HG02588 (cell line): ENCODE results near the gene SDK1.

Experiments
- ATAC-seq: cut with Tn5 transposase; IDR thresholded peaks from one replicate; pipeline ENCODE4 v1.9.1; 2021; ENCODE audit warnings: mild to moderate bottlenecking, moderate library complexity; ENCODE audit not compliant: unreplicated experiment

The SDK1 gene

GRCh38 chr7:3283130-3283704, 17.8 kb upstream of the SDK1 start:
- no peak for ATAC-seq

GRCh38 chr7:3285652-3286051, 15.4 kb upstream of the SDK1 start:
- no peak for ATAC-seq

GRCh38 chr7:3289996-3290395, 11.1 kb upstream of the SDK1 start:
- ATAC-seq: no peak

GRCh38 chr7:3292694-3293093, 8.4 kb upstream of the SDK1 start:
- ATAC-seq: no peak

GRCh38 chr7:3294432-3295100, 6.5 kb upstream of the SDK1 start:
- ATAC-seq: no peak

GRCh38 chr7:3297105-3297819, 3.8 kb upstream of the SDK1 start:
- no peak for ATAC-seq

GRCh38 chr7:3300221-3300650, 816 bp upstream of the SDK1 start:
- no peak for ATAC-seq

- ATAC-seq: peak; percentile 16
Measured at GRCh38 chr7:3301449-3301731, 338 bp downstream of the SDK1 start.

- ATAC-seq: no peak
Measured at GRCh38 chr7:3301831-3302618, 973 bp downstream of the SDK1 start.

- no peak for ATAC-seq
Measured at GRCh38 chr7:3302681-3303320, 1.7 kb downstream of the SDK1 start.

GRCh38 chr7:3304131-3304530, 3.1 kb downstream of the SDK1 start:
- no peak for ATAC-seq

GRCh38 chr7:3307435-3307834, 6.4 kb downstream of the SDK1 start:
- ATAC-seq: no peak

GRCh38 chr7:3309140-3309539, 8.1 kb downstream of the SDK1 start:
- no peak for ATAC-seq

- no peak for ATAC-seq
Measured at GRCh38 chr7:3309956-3310355, 8.9 kb downstream of the SDK1 start.

GRCh38 chr7:3310884-3311283, 9.8 kb downstream of the SDK1 start:
- no peak for ATAC-seq

GRCh38 chr7:3312583-3312982, 11.5 kb downstream of the SDK1 start:
- ATAC-seq: no peak

- no peak for ATAC-seq
Measured at GRCh38 chr7:3318874-3319273, 17.8 kb downstream of the SDK1 start.

GRCh38 chr7:3321206-3321605, 20.2 kb downstream of the SDK1 start:
- ATAC-seq: no peak

GRCh38 chr7:3321745-3322144, 20.7 kb downstream of the SDK1 start:
- ATAC-seq: no peak

GRCh38 chr7:3326246-3326645, 25.2 kb downstream of the SDK1 start:
- no peak for ATAC-seq

- no peak for ATAC-seq
Measured at GRCh38 chr7:3327099-3327498, 26.0 kb downstream of the SDK1 start.
